ENCODE results near the gene NSF. TPM values are rescaled to one million over a fixed set of nuclear protein-coding genes. Genes with fewer than 3 reads are reported as not detected.
"Not testable (repeated sequence)": the region's sequence is repeated elsewhere in the genome, so short reads cannot be mapped to it uniquely, and the experiment has no call there.

Gene NSF
- total RNA-seq, 1 donor from 2014 or later = 44.2 TPM

DNA sequence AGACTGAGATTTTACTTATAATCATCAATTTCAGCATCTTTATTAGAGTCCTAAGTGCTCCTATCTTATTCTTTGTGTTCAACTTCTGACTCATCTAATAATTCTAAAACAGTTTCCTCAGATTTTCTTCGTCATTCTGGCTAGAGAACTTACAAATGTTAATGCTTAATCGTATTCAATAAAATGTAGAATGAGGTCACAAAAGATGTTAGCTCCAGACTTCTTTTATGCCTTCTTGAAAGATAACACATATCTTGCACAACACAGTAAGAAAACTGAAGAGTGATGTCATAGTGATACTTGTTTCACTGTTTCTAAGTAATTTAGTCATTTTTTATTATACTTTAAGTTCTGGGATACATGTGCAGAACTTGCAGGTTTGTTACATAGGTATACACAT lies 93.2 kb downstream of the NSF start:
- not testable (repeated sequence) for H3K4me3 Mint-ChIP-seq; H3K4me1 Mint-ChIP-seq (ENCODE audit: unreplicated experiment); DNase-seq (ENCODE audit: extremely low spot score, unreplicated experiment); H3K36me3 Mint-ChIP-seq; H3K27me3 Mint-ChIP-seq; H3K27ac Mint-ChIP-seq; H3K9me3 Mint-ChIP-seq

DNA sequence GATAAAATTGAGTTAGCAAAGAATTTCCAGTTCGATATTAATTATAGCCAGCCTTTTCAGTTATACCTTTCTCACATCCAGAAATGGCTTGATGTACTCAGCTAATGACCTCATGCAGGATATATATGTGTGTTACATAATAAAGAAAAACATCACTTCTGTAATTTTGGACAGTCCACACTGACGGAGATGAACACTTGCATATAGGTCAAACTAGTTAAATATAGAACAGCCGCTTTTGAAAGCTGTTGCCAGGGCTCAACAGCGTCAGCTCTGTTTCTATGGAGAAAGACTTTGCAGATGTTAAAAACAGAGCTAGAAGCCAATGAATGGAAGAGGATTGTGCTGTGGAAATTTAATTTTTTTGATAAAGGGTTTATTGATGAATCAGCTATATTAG lies 94.8 kb downstream of the NSF start:
- H3K4me3 Mint-ChIP-seq; H3K9me3 Mint-ChIP-seq; H3K4me1 Mint-ChIP-seq (ENCODE audit: unreplicated experiment); H3K27ac Mint-ChIP-seq; H3K27me3 Mint-ChIP-seq; H3K36me3 Mint-ChIP-seq; DNase-seq (ENCODE audit: extremely low spot score, unreplicated experiment): not testable (repeated sequence)

DNA sequence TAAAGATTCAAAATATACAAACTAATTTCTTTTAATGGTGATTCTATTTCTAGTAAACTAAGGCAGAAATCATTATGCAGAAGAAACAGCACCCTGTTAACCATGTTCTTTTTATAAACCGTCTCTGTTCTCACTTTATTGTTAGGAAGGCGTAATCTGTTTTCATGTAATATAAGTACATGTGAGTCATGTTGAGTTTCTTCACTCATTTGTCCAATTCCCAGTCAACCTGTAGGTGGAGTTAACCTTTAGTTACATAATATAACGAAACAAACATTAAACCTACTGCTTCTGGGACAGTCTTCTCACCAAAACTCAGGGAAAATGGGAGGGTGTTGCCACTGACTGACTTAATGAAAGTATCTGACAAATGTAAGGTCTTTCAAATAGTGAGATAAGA lies 101.7 kb downstream of the NSF start:
- not testable (repeated sequence) for H3K4me1 Mint-ChIP-seq (ENCODE audit: unreplicated experiment); H3K9me3 Mint-ChIP-seq; H3K36me3 Mint-ChIP-seq; H3K27me3 Mint-ChIP-seq; H3K4me3 Mint-ChIP-seq; DNase-seq (ENCODE audit: extremely low spot score, unreplicated experiment); H3K27ac Mint-ChIP-seq

DNA sequence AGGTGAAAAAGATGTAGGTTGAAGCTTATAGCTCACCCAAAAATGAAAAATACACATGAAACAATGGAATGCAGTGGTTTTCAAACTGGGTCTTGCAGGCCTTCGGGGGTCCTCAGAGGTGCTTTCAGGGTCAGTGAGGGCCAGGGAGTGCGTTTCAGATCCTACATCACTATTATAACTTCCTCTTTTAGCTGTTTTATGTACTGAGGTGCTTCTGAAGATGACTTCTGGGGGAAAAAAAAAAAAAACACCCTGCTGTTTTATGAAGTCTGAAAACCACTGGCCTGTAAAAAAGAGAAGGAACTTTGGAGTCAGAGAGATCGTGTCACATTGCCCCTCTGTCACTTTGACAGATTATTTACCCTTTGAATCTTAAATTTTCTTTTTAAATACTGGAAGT lies 102.8 kb downstream of the NSF start:
- H3K36me3 Mint-ChIP-seq; H3K4me1 Mint-ChIP-seq (ENCODE audit: unreplicated experiment); H3K4me3 Mint-ChIP-seq; H3K9me3 Mint-ChIP-seq; H3K27me3 Mint-ChIP-seq; H3K27ac Mint-ChIP-seq; DNase-seq (ENCODE audit: extremely low spot score, unreplicated experiment): not testable (repeated sequence)

DNA sequence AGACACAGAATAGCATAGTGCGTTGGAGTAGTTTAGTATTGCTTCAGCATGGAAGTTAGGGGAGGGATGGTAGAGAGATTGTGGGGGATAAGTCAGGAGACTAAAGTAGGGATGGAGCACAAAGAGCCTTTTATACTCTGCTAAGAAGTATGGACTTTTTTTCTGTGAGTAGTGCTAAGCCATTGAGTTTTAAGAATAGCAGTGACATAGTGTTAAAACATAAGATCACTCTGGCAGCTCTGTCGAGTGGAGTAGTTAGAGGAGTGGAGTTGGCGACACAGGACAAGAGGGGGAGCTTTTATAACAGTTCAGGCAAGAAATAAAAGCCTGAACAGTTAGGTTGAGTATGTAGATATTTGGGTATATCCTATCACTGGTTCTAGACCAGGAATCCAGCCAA lies 106.1 kb downstream of the NSF start:
- not testable (repeated sequence) for H3K4me1 Mint-ChIP-seq (ENCODE audit: unreplicated experiment); H3K4me3 Mint-ChIP-seq; DNase-seq (ENCODE audit: extremely low spot score, unreplicated experiment); H3K27me3 Mint-ChIP-seq; H3K27ac Mint-ChIP-seq; H3K9me3 Mint-ChIP-seq; H3K36me3 Mint-ChIP-seq

DNA sequence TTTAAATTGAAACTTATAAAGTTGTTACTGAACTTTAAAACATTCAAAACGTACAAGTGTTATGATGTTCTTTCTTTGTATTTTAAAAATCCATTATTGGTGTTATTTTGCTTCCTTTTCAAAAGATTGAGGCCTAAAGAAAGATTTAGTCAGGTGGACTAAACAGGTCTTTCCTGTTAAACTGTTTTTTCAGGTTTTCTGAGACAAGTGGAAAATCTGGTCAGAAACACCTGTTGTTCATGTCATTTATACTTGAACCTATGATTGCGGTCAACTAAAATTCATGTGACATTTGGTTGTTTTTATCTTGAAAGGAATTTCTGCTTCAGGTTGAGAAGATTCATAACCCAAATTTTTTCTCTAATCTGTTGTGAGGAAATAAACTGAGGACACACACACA lies 108.5 kb downstream of the NSF start:
- not testable (repeated sequence) for H3K9me3 Mint-ChIP-seq; H3K4me1 Mint-ChIP-seq (ENCODE audit: unreplicated experiment); H3K36me3 Mint-ChIP-seq; DNase-seq (ENCODE audit: extremely low spot score, unreplicated experiment); H3K27ac Mint-ChIP-seq; H3K27me3 Mint-ChIP-seq; H3K4me3 Mint-ChIP-seq

DNA sequence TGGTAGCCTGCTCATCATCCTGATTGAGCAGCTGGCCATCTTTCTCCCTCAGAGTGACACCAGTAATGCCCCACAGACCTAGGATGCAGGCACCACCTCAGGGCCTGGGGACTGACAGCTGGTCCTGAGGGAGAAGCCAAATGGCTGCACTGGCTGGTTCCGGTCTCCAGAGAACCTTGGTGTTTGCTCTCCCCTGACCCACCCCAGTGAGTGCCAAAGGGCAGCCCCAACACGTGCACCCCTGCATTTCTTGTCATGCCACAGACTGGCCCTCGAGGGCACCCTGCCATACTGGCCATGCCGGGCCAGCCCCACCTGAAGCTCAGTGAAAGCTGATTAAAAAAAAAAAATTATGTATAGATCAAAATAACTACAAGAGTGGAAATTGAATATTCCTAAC lies 127.5 kb downstream of the NSF start:
- TF ChIP-seq, protein P1, sequence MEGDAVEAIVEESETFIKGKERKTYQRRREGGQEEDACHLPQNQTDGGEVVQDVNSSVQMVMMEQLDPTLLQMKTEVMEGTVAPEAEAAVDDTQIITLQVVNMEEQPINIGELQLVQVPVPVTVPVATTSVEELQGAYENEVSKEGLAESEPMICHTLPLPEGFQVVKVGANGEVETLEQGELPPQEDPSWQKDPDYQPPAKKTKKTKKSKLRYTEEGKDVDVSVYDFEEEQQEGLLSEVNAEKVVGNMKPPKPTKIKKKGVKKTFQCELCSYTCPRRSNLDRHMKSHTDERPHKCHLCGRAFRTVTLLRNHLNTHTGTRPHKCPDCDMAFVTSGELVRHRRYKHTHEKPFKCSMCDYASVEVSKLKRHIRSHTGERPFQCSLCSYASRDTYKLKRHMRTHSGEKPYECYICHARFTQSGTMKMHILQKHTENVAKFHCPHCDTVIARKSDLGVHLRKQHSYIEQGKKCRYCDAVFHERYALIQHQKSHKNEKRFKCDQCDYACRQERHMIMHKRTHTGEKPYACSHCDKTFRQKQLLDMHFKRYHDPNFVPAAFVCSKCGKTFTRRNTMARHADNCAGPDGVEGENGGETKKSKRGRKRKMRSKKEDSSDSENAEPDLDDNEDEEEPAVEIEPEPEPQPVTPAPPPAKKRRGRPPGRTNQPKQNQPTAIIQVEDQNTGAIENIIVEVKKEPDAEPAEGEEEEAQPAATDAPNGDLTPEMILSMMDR (conservative IDR thresholded peaks at IDR 0.05) = no peak
- H3K4me1 Mint-ChIP-seq (ENCODE audit: unreplicated experiment) = peaks cover 7% of the 10 kb centered on the region
- no peak overlapping the region for H3K4me3 Mint-ChIP-seq
- no peaks in the 10 kb centered on the region for H3K27me3 Mint-ChIP-seq
- H3K27ac Mint-ChIP-seq = no peak overlapping the region
- H3K9me3 Mint-ChIP-seq = no peaks in the 10 kb centered on the region
- DNase-seq (ENCODE audit: extremely low spot score, unreplicated experiment) = no peak
- peaks cover 19% of the 10 kb centered on the region for H3K36me3 Mint-ChIP-seq

DNA sequence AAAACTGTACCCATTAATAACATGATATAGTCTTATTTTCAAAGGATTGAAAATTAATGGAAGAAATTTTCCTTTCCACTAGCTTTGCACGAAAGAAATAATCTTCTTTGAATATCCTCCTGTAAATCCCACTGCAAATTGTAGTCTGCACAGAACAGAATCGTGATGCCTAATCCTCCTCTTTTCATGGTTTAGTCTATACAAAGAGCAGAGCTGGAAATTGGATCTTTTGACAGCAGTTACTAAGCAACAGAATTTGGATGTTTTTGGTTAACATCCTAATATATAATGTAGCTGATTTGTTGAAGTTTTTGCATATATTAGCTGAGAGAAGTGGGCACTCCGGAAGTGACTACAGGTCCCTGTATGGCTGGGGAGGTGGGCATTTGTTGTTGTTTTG lies 129.4 kb downstream of the NSF start:
- Mint-ChIP-seq H3K4me3 (no peak overlapping the region), H3K36me3 (peaks cover 14% of the 10 kb centered on the region), H3K27ac (no peak overlapping the region), H3K4me1 (ENCODE audit: unreplicated experiment) (peaks cover 3% of the 10 kb centered on the region), H3K27me3 (no peaks in the 10 kb centered on the region), H3K9me3 (no peaks in the 10 kb centered on the region)
- TF ChIP-seq, protein P1 (conservative IDR thresholded peaks at IDR 0.05) = no peak
- DNase-seq (ENCODE audit: extremely low spot score, unreplicated experiment) = no peak

DNA sequence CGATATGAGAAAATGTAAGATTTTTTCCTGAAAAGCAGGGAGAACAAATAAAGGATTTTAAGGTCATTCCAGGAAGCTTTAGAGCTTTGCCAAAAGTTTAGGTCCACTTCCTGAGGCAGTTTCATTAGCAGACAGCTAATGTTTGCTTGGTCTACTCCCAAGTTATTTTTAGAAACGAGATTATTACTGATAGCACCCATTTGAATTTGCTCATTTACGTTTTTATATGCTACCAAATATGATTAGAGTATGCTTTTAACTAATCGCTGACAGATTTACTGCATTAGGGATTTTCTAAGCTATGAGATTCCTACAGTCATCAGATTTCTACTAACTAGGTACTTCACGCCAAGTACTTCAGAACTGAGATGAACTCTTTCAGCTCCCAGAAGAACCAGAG lies 129.9 kb downstream of the NSF start:
- TF ChIP-seq, protein P1 (conservative IDR thresholded peaks at IDR 0.05) = no peak
- Mint-ChIP-seq H3K27me3 (no peaks in the 10 kb centered on the region), H3K4me3 (no peak overlapping the region), H3K27ac (no peak overlapping the region), H3K4me1 (ENCODE audit: unreplicated experiment) (peaks cover 3% of the 10 kb centered on the region), H3K9me3 (no peaks in the 10 kb centered on the region), H3K36me3 (peaks cover 14% of the 10 kb centered on the region)
- DNase-seq (ENCODE audit: extremely low spot score, unreplicated experiment) = no peak

Measured in type B pancreatic cell (in vitro differentiated cells).